HG02885 (cell line): ENCODE results near the gene CATSPERB.

ENCODE experiments used
- ATAC-seq: cut with Tn5 transposase; IDR thresholded peaks from one replicate; pipeline ENCODE4 v1.9.1; 2021; ENCODE audit warnings: mild to moderate bottlenecking; ENCODE audit not compliant: unreplicated experiment, poor library complexity

Gene CATSPERB, protein sequence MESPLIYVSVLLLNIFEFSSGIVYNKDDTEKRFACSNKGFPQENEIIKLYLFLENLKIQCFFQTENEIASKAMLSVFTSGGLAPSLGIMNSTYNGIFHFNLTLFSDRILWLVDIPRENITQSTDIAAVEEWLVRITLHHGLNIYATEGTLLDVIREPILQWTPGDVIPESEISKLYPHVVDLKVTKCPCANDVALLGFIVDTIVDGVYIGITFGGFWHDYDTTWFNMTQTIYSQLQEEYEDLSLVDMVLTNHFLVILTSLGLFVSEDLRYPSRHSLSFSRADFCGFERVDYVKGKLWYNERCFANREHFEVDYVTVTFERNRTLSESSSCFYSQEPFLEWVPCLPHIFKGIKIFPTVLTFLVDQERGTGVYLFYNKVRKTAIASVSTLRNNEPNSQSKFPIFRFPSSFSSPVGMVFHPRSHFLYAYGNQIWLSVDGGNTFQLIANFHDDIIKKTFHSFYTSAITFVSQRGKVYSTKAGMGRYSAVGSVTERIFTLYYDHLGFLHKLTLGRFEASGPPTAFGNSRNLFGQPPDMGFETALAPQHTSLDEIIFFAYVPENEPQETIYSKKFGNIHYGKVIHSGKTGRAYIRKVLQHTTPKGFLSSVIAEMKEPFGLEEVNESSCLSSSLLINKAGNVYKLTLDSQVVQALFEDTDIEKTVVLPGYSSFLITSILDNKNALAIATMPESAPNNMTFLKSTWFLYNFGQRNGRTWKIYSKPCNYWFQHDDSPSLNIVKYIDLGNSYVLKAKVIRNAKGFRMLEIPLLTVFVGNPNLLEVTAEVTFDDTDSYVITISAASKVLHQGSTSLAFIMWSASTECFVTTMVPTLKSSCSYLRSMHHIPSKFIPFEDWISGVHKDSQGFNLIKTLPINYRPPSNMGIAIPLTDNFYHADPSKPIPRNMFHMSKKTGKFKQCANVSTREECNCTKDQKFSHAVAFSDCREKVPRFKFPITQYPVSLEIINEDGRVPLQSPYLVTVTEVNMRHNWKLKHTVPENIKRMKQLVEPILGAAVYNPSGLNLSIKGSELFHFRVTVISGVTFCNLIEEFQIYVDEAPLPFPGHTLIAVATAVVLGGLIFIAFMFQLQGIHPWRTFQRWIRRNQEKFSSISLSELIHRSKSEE

DNA sequence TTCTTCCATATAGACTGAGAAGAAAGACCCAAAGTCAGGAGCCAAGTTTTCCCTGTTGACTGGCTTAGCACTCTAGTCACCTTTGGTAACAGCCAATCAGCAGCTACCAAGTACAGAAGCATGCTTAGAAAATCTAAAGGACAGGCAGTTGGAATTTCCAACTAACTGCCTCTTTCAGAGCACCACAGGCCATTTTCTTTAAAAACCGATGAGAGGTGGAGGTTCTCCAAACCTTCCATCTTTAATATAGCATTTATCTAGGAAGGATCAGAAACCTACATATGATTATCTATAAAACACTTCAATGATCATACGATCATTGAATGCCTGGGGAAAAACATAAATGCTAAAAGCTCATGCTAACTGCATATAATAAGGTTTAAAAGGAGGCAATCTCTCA lies at the start of gene CATSPERB:
CATSPERB (minus strand) TSS at position 101 of the 400 bp plus-strand sequence. CDS start 2,607 bp downstream, outside the sequence.
- no peak for ATAC-seq

DNA sequence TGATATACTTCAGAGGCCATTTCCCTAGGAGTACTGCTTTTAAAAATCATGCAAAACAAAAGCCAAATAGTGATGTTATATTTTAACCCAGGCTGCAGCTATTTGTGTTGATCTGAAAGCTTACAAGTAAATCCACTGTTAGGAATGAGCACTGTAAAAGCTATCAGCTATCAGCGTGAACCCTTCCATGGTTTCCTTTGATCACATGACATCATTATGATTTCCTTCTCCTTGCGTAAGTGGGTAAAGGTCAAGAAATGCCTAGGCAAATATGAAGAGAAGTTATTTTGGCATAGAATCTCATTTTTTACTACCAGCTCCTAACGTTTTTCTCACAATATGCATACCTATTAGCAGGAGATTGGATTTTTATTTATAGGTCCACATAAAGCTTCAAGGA lies 48.6 kb upstream of the CATSPERB start:
- no peak for ATAC-seq

DNA sequence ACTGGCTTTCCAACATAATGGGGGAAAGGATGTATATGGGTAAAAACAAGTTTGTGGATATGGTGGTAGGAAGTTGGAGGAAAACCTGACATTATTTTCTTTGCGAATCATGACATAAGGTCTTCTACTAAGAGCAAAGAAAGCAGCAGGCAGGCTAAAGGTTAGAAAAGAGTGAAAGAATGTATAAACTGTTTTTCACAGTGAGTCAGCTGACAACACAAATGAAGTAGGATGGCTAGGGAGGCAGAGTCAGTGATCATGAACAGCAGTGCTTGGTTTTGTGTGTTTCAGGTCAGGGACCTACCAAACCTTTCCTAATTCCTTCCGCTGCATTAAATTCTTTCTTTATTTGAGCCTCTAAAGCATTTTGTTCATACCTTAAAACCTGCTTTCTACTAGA lies 46.3 kb upstream of the CATSPERB start:
- ATAC-seq: no peak

DNA sequence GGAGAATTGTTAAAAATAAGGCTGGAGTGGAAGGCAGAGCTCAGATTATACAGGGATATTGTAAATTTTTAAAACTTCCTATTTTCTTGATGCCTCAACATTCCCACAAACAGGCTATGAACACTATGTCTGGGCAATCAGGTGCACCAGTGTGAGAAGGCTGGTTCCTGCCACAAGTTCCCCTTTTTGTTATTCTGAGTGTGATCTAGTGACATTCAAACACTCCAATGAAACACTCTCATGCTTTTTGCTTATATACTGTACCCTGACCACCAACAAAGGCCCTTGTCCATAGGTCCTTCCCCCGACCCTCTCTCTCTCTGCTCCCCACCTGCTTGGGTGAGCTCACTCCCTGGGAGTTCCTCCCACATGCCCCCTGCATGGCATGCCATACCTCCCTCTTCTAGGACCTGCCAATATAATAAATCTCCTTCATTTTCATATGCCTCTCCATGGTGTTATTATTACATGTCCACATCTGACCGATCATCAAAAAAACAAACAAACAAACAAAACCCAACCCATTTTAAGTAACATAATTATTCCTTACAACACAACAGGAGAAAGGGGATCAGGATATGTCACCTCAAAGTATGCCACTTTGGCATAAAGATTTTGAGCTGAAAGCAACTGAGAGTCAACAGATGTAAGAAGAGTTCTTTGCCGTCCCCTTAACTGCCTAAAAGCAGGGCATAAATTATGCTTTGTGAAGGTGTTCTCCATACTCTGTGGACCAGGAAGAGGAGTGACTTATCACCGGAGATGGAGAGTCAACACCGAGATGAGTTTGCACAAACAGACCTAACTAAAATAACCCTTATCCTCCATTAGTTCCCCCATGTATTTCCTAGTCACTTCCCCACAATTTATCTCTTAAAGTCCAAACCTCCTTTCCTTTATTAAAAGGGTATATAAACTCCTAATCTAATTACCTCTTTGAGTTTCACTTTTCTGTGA lies 42.5 kb upstream of the CATSPERB start:
- no peak for ATAC-seq

- ATAC-seq: no peak
Observed at GRCh38 chr14:91770185-91770584, 38.3 kb upstream of the CATSPERB start.

GRCh38 chr14:91755570-91756295 lies 23.8 kb upstream of the CATSPERB start:
- ATAC-seq: no peak

DNA sequence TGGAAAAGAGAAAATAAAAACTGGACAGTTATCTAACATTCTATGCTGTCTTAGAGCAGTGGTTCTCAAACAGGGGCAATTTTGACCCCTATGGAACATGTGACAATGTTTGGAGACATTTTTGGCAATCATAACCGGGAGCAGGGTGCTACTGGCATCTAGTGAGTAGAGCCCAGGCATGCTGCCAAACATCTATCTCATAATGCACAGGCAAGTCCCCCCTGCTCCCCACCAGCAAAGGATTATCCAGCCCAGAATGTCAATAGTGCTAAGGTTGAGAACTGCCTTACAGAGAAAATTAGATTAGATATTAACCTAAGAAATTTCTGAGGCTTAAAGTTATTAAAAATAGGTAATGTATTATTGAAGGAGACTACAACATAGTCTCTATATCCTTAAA lies 22.9 kb upstream of the CATSPERB start:
- no peak for ATAC-seq

DNA sequence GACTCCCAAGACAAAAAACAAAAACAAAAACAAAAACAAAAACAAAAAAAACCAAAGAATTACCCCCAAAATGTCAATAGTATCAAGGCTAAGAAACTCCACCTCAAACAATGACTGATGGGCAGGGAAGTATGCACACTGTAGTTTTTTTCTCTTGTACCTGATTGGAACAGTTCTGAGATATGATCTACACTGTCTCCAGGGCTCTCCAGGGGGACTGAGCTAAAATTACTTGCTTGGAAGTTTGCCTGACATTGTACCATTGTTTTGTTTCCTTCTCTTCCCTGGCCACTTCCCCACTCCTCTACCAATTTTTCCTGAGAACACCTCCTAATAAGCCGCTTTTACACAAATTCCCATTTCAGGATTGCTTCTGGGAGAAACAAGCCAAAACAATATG lies 22.3 kb upstream of the CATSPERB start:
- ATAC-seq: no peak

DNA sequence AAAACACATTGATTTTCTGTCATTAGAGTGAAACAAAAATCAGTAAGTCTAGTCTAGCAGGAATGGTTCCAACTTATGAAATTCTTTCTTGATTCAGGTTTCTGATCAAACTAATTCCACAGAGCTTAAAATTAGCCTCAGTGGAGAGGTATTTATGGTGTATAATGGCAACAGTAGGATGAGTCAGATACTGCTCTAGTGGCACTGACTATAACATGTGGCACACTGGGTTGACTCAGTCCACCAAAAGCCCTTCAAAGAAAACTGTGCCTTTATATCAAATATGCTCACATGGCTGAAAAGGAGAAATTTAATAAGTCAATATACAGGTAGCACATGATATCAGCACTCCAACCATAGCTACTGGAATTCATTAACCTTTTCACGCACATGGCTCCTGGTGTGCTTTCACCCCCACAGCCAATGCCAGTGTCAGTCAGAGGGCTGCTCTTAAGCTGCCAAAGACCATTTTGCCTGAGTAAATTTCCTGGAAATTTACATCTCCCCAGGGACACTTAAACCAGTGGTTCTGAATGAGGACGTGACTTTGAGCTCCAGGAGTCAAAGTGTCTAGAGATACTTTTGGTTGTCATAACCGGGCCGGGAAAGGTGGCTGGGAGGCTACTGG lies 21.7 kb upstream of the CATSPERB start:
- no peak for ATAC-seq

- ATAC-seq: no peak
Observed at GRCh38 chr14:91752961-91753360, 21.1 kb upstream of the CATSPERB start.

- ATAC-seq: no peak
Observed at GRCh38 chr14:91751719-91752118, 19.8 kb upstream of the CATSPERB start.

- ATAC-seq: no peak
Observed at GRCh38 chr14:91750634-91751198, 18.8 kb upstream of the CATSPERB start.

- no peak for ATAC-seq
Observed at GRCh38 chr14:91749868-91750267, 18.0 kb upstream of the CATSPERB start.

DNA sequence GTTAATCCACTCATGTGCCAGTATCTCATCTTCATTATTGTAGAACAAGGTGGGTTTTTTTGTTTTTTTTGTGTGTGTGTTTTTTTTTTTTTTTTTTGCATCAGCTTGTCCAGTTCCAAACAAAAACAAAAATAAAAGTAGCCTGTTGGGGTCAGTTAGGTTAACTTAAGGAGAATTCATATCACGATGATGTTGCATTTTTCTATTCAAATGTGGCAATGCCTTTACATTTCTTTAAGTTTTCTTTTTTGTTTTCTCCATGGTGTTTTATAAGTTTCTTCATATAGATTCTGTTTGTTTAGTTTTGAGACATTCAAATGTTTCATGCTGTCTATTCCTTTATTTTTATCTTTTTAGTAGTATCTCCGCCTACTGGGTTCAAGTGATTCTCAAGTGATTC lies 16.2 kb upstream of the CATSPERB start:
- ATAC-seq: no peak

GRCh38 chr14:91745344-91745743 lies 13.5 kb upstream of the CATSPERB start:
- no peak for ATAC-seq

DNA sequence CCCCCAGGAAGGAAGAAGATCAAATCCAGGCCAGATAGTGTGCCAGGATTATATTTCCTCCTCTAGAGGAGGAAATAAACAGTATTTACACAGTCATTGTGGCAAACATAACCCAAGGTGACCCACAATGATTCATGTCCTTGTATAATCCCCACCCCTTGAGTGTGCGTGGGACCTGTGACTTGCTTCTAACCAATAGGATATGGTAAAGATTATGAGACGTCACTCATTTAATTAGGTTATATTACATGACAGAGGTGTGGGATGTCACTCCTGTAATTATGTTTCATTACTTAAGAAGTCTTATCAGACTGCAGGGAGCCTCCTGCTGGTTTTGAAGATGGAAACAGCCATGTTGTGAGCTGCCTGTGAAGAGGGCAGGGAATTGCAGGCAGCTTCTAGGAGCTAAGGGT lies 12.2 kb upstream of the CATSPERB start:
- no peak for ATAC-seq

DNA sequence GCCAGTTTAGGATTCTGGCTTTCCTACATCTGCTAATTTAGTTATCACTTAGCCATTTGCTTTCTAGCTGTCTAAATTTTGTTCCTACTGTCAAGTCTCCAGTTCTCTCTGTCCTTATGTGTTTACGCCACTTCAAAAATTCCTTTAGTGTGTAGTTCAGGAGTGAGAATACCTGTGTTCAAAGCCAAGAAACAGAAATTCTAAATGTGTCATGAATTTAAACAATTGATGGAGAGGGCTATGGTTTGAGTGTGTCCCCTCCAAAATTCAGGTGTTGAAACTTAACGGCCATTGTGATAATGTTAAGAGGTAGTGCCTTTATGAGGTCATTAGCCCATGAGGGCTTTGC lies 11.4 kb upstream of the CATSPERB start:
- ATAC-seq: no peak

GRCh38 chr14:91742621-91743304 lies 10.9 kb upstream of the CATSPERB start:
- no peak for ATAC-seq
